Measurements from ENCODE around the gene CARF. TPM values are rescaled to one million over a fixed set of nuclear protein-coding genes. Genes with fewer than 3 reads are reported as not detected.
A peak's percentile ranks its signal among the peaks of the same experiment; 100 is the strongest.

The CARF gene
- total and polyA plus RNA-seq, 2 of the 13 experiments (the other 11 are each of a cell fraction or from before 2014, with no cell fraction given) = 3.0 to 5.4 TPM

- TF ChIP-seq KLF16 (CRISPR knock-in tag; IDR thresholded peaks at IDR 0.05) (0 out of 4 replicates have a peak, but pooled peaks of 1 of the 2 experiments have one; percentile 25), ZNF274 (CRISPR knock-in tag; IDR thresholded peaks at IDR 0.05) (no peak; the same call in 1 of the 2 replicates), NR0B2 (CRISPR knock-in tag; IDR thresholded peaks at IDR 0.05) (no peak), RORA (CRISPR knock-in tag; IDR thresholded peaks at IDR 0.05) (no peak), MED8 (CRISPR knock-in tag; IDR thresholded peaks at IDR 0.05; ENCODE audit: insufficient replicate concordance) (no peak), PHF20 (CRISPR knock-in tag; IDR thresholded peaks at IDR 0.05) (peak; percentile 70), CENPT (CRISPR knock-in tag; IDR thresholded peaks at IDR 0.05; ENCODE audit: low read depth) (no peak), CENPBD1 (CRISPR knock-in tag; IDR thresholded peaks at IDR 0.05; ENCODE audit: borderline replicate concordance, low read depth) (no peak), DPF2 (CRISPR knock-in tag; IDR thresholded peaks at IDR 0.05; ENCODE audit: borderline replicate concordance, low read depth) (no peak), ZNF136 (CRISPR knock-in tag; IDR thresholded peaks at IDR 0.05; ENCODE audit: low read depth) (0 out of 2 replicates have a peak, but pooled peaks have one; percentile 60), NFE2 (CRISPR knock-in tag; IDR thresholded peaks at IDR 0.05) (no peak), SNAPC2 (CRISPR knock-in tag; IDR thresholded peaks at IDR 0.05) (no peak; the same call in 1 of the 2 replicates), POLR2AphosphoS5 (IDR thresholded peaks at IDR 0.05; ENCODE audit: low read depth, low read length) (peak; percentile 98), ZNF710 (CRISPR knock-in tag; IDR thresholded peaks at IDR 0.05; ENCODE audit: borderline replicate concordance) (peak; percentile 94), KDM2A (CRISPR knock-in tag; IDR thresholded peaks at IDR 0.05; ENCODE audit: borderline replicate concordance, low read depth) (peak; percentile 65; the same call in 1 of the 2 replicates), MXD4 (CRISPR knock-in tag; IDR thresholded peaks at IDR 0.05) (peak; percentile 96), ZNF235 (CRISPR knock-in tag; IDR thresholded peaks at IDR 0.05; ENCODE audit: borderline replicate concordance) (no peak; the same call in 1 of the 2 replicates), SP1 (IDR thresholded peaks at IDR 0.05) (no peak), SP1 (CRISPR knock-in tag; IDR thresholded peaks at IDR 0.05) (no peak), SMYD3 (CRISPR knock-in tag; IDR thresholded peaks at IDR 0.05) (0 out of 2 replicates have a peak, but pooled peaks have one; percentile 59), ELK4 (CRISPR knock-in tag; IDR thresholded peaks at IDR 0.05; ENCODE audit: borderline replicate concordance) (no peak), RNF2 (conservative IDR thresholded peaks at IDR 0.05; ENCODE audit: low read depth) (0 out of 2 replicates have a peak, but pooled peaks have one; percentile 47), MTA1 (CRISPR knock-in tag; IDR thresholded peaks at IDR 0.05; ENCODE audit: borderline replicate concordance) (no peak), CCAR2 (optimal IDR thresholded peaks at IDR 0.05; ENCODE audit: low read depth, low read length) (peak; percentile 93), ZNF570 (CRISPR knock-in tag; IDR thresholded peaks at IDR 0.05; ENCODE audit: borderline replicate concordance) (no peak), SP2 (CRISPR knock-in tag; IDR thresholded peaks at IDR 0.05) (no peak), SMARCC2 (IDR thresholded peaks at IDR 0.05) (no peak)
These were observed at the start of gene CARF, which contains the start of gene WDR12 (continued) for GRCh38 chr2:202911512-202912341.

Measured in HepG2 (cell line).